HK-2 (cell line): ENCODE data around the gene CHST8.
A peak's percentile ranks its signal among the peaks of the same experiment; 100 is the strongest.

Experiments
- DNase-seq: peaks from one replicate; pipeline ENCODE4 v3.0.0-alpha.2; 2018; ENCODE audit not compliant: unreplicated experiment

The CHST8 gene

GRCh38 chr19:33789344-33789743, 167.6 kb downstream of the CHST8 start:
- DNase-seq, result no peak

GRCh38 chr19:33794683-33795369, 173.1 kb downstream of the CHST8 start:
- no peak for DNase-seq

GRCh38 chr19:33795370-33796163, 173.8 kb downstream of the CHST8 start:
- DNase-seq, result peak; percentile 82

- DNase-seq, result peak; percentile 61
Observed at GRCh38 chr19:33796164-33796875, 174.6 kb downstream of the CHST8 start, which contains the start of gene KCTD15. Gene KCTD15 (plus strand): TSS chr19:33796870. CDS start chr19:33800455, 3,585 bp downstream.

GRCh38 chr19:33797802-33798671, 176.3 kb downstream of the CHST8 start:
- no peak for DNase-seq

- DNase-seq, result no peak
Observed at GRCh38 chr19:33798681-33799111, 176.9 kb downstream of the CHST8 start.

- no peak for DNase-seq
Observed at GRCh38 chr19:33799476-33799875, 177.7 kb downstream of the CHST8 start.

- DNase-seq, result no peak
Observed at GRCh38 chr19:33800012-33800680, 178.4 kb downstream of the CHST8 start.

- no peak for DNase-seq
Observed at GRCh38 chr19:33801411-33801810, 179.7 kb downstream of the CHST8 start.

- DNase-seq, result no peak
Observed at GRCh38 chr19:33802001-33802400, 180.2 kb downstream of the CHST8 start.

- DNase-seq, result no peak
Observed at GRCh38 chr19:33802801-33803200, 181.0 kb downstream of the CHST8 start.

GRCh38 chr19:33803383-33803782, 181.6 kb downstream of the CHST8 start:
- no peak for DNase-seq

- no peak for DNase-seq
Observed at GRCh38 chr19:33804021-33804799, 182.5 kb downstream of the CHST8 start.

GRCh38 chr19:33805313-33805712, 183.6 kb downstream of the CHST8 start:
- DNase-seq, result no peak

- no peak for DNase-seq
Observed at GRCh38 chr19:33805840-33806433, 184.2 kb downstream of the CHST8 start.

GRCh38 chr19:33806434-33806881, 184.7 kb downstream of the CHST8 start:
- DNase-seq, result no peak

- DNase-seq, result no peak
Observed at GRCh38 chr19:33808399-33808798, 186.6 kb downstream of the CHST8 start.

GRCh38 chr19:33809960-33810359, 188.2 kb downstream of the CHST8 start:
- DNase-seq, result no peak

GRCh38 chr19:33810821-33811220, 189.1 kb downstream of the CHST8 start:
- no peak for DNase-seq

- DNase-seq, result no peak
Observed at GRCh38 chr19:33811246-33811645, 189.5 kb downstream of the CHST8 start.
